NCI-H2227 (cell line): ENCODE data around the gene CNTNAP5.

Experiments
- DNase-seq: peaks from one replicate; lab custom pipeline; 2025; ENCODE audit not compliant: unreplicated experiment; lab: John Stamatoyannopoulos, UW

CNTNAP5 gene

GRCh38 chr2:124025171-124025580, at the start of gene CNTNAP5:
TSS of gene CNTNAP5 (plus strand) at chr2:124025287. CDS start at chr2:124025651, 364 bp downstream.
- DNase-seq, result peak; percentile 74

- DNase-seq, result no peak
Observed at GRCh38 chr2:123976054-123976648, 48.9 kb upstream of the CNTNAP5 start.

- DNase-seq, result peak; percentile 6
Observed at GRCh38 chr2:123993728-123994323, 31.3 kb upstream of the CNTNAP5 start.

- no peak for DNase-seq
Observed at GRCh38 chr2:123999681-124000080, 25.4 kb upstream of the CNTNAP5 start.

- no peak for DNase-seq
Observed at GRCh38 chr2:124001696-124002430, 23.2 kb upstream of the CNTNAP5 start.

GRCh38 chr2:124018890-124019289, 6.2 kb upstream of the CNTNAP5 start:
- DNase-seq, result no peak

- DNase-seq, result peak; percentile 34
Observed at GRCh38 chr2:124024561-124025170, 421 bp upstream of the CNTNAP5 start.

GRCh38 chr2:124025891-124026434, 876 bp downstream of the CNTNAP5 start:
- no peak for DNase-seq

- no peak for DNase-seq
Observed at GRCh38 chr2:124026503-124026902, 1.4 kb downstream of the CNTNAP5 start.

- DNase-seq, result peak; percentile 72
Observed at GRCh38 chr2:124027182-124027581, 2.1 kb downstream of the CNTNAP5 start.

GRCh38 chr2:124032799-124033198, 7.7 kb downstream of the CNTNAP5 start:
- DNase-seq, result no peak

GRCh38 chr2:124034265-124034664, 9.2 kb downstream of the CNTNAP5 start:
- no peak for DNase-seq

GRCh38 chr2:124035001-124035400, 9.9 kb downstream of the CNTNAP5 start:
- no peak for DNase-seq

- DNase-seq, result no peak
Observed at GRCh38 chr2:124039032-124039431, 13.9 kb downstream of the CNTNAP5 start.

- DNase-seq, result no peak
Observed at GRCh38 chr2:124039762-124040291, 14.7 kb downstream of the CNTNAP5 start.

GRCh38 chr2:124045894-124046293, 20.8 kb downstream of the CNTNAP5 start:
- DNase-seq, result no peak

- no peak for DNase-seq
Observed at GRCh38 chr2:124046332-124046731, 21.2 kb downstream of the CNTNAP5 start.

GRCh38 chr2:124048102-124048501, 23.0 kb downstream of the CNTNAP5 start:
- DNase-seq, result no peak

GRCh38 chr2:124048664-124049063, 23.6 kb downstream of the CNTNAP5 start:
- no peak for DNase-seq

- DNase-seq, result no peak
Observed at GRCh38 chr2:124049136-124049535, 24.0 kb downstream of the CNTNAP5 start.

GRCh38 chr2:124050833-124051497, 25.9 kb downstream of the CNTNAP5 start:
- no peak for DNase-seq
